Ishikawa (cell line): ENCODE measurements around the gene TBCA.

ENCODE experiments used
- MAX ChIP-seq: IDR thresholded peaks from 2 replicates; pipeline ENCODE4 v1.6.1; 2012
- REST ChIP-seq: IDR thresholded peaks from 2 replicates; pipeline ENCODE4 v1.6.1; 2012; ENCODE audit warnings: low read depth, mild to moderate bottlenecking
- YY1 ChIP-seq: IDR thresholded peaks from 2 replicates; pipeline ENCODE4 v1.6.1; 2012; ENCODE audit warnings: low read depth

GRCh38 chr5:77644371-77645157 is 131.6 kb downstream of the TBCA start:
- TF ChIP-seq MAX = no peak
- TF ChIP-seq REST = no peak
- TF ChIP-seq YY1 = no peak
